ENCODE data around the gene SLC5A8. TPM values are rescaled to one million over a fixed set of nuclear protein-coding genes. Genes with fewer than 3 reads are reported as not detected.
A peak's percentile ranks its signal among the peaks of the same experiment; 100 is the strongest.
"Not testable (repeated sequence)": the region's sequence is repeated elsewhere in the genome, so short reads cannot be mapped to it uniquely, and the experiment has no call there.

Gene SLC5A8
- total and polyA plus RNA-seq, 4 donors, result 1.3 to 7.0 (median 3.6) TPM

DNA sequence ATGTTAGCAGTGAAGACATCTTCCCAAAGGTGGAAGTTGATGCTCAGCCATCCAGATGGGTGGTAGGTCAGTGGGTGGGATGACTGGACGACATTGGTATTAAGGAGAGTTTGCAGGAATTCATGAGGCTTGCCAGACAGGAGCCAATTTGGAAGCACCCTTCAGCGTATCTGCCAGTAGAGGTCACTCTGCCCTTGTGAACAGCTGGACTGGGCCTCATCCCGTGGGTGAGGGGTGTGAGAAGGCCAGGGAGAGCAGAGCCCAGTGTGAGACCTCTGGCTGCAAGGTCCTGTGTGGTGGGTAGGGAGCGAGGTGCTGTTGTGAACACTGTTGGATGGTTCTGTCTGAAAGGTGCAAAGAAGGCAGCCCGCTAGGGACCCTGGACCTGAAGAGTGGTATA lies 37.7 kb downstream of the SLC5A8 start:
- no peaks in the 10 kb centered on the region for H3K36me3 ChIP-seq (ENCODE audit: control insufficient read depth in 4 of 4, insufficient read depth in 4 of 4, low read length in 4 of 4)
- no peaks in the 10 kb centered on the region for H3K9me3 ChIP-seq (ENCODE audit: control insufficient read depth in 4 of 4, insufficient read depth in 3 of 4, low read length in 3 of 4)
- DNase-seq, result peak in 1 of 3 donors; percentile 1
- H3K27me3 ChIP-seq (ENCODE audit: control insufficient read depth in 3 of 3, insufficient read depth in 3 of 3, low read length in 2 of 3), result no peaks in the 10 kb centered on the region
- H3K27ac ChIP-seq (ENCODE audit: low read depth in 1 of 2, low read length in 1 of 2), result no peak overlapping the region
- H3K9ac ChIP-seq (ENCODE audit: insufficient read depth in 1 of 2, low read length in 2 of 2), result no peak overlapping the region
- TF ChIP-seq, protein P1, sequence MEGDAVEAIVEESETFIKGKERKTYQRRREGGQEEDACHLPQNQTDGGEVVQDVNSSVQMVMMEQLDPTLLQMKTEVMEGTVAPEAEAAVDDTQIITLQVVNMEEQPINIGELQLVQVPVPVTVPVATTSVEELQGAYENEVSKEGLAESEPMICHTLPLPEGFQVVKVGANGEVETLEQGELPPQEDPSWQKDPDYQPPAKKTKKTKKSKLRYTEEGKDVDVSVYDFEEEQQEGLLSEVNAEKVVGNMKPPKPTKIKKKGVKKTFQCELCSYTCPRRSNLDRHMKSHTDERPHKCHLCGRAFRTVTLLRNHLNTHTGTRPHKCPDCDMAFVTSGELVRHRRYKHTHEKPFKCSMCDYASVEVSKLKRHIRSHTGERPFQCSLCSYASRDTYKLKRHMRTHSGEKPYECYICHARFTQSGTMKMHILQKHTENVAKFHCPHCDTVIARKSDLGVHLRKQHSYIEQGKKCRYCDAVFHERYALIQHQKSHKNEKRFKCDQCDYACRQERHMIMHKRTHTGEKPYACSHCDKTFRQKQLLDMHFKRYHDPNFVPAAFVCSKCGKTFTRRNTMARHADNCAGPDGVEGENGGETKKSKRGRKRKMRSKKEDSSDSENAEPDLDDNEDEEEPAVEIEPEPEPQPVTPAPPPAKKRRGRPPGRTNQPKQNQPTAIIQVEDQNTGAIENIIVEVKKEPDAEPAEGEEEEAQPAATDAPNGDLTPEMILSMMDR (IDR thresholded peaks at IDR 0.05; ENCODE audit: control extremely low read depth, extremely low read depth), result no peak
- no peaks in the 10 kb centered on the region for H3K4me1 ChIP-seq (ENCODE audit: control insufficient read depth in 5 of 5, insufficient read depth in 5 of 5, low read length in 5 of 5)
- WGBS, 2 donors, result 43 to 46% methylated on average over 5 of the region's 5 CpGs
- no peak overlapping the region for H3K4me3 ChIP-seq
- ATAC-seq (ENCODE audit: insufficient read depth, low FRiP score), result no peak

GRCh38 chr12:101168001-101168400 lies 42.0 kb downstream of the SLC5A8 start:
- Histone ChIP-seq H3K4me1 (ENCODE audit: control insufficient read depth in 5 of 5, insufficient read depth in 5 of 5, low read length in 5 of 5) (no peaks in the 10 kb centered on the region), H3K4me3 (no peak overlapping the region), H3K27ac (ENCODE audit: low read depth in 1 of 2, low read length in 1 of 2) (no peak overlapping the region), H3K36me3 (ENCODE audit: control insufficient read depth in 4 of 4, insufficient read depth in 4 of 4, low read length in 4 of 4) (no peaks in the 10 kb centered on the region), H3K9me3 (ENCODE audit: control insufficient read depth in 4 of 4, insufficient read depth in 3 of 4, low read length in 3 of 4) (peaks cover 0 to 1% (median 0%) of the 10 kb centered on the region in 4 donors), H3K9ac (ENCODE audit: insufficient read depth in 1 of 2, low read length in 2 of 2) (no peak overlapping the region), H3K27me3 (ENCODE audit: control insufficient read depth in 3 of 3, insufficient read depth in 3 of 3, low read length in 2 of 3) (no peaks in the 10 kb centered on the region)
- TF ChIP-seq, protein P1 (IDR thresholded peaks at IDR 0.05; ENCODE audit: control extremely low read depth, extremely low read depth), result no peak
- ATAC-seq (ENCODE audit: insufficient read depth, low FRiP score) (no peak), DNase-seq (no peak)
- WGBS, 2 donors, result 91 to 94% methylated on average over 5 of the region's 5 CpGs

DNA sequence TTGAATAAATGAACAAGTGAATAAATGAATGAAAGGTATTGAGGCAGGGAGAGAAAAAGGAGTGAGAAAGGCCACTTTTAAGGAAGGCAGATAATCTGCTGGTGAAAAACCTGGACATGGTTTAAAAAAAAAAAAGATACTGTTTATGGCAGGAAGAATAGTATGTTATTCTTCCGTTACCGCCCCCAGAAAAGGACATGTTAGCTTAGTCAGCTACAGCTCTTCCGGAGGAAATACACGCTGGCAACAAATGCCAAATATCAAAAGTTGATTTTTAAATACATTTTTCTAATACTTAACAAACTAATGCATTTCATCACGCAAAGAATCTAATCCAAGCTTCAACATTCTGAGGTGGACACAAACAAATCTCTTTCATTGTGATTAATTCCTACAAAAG lies 43.2 kb downstream of the SLC5A8 start:
- H3K27ac ChIP-seq (ENCODE audit: low read depth in 1 of 2, low read length in 1 of 2), result no peak overlapping the region
- H3K9me3 ChIP-seq (ENCODE audit: control insufficient read depth in 4 of 4, insufficient read depth in 3 of 4, low read length in 3 of 4), result peaks cover 0 to 1% (median 0%) of the 10 kb centered on the region in 4 donors
- no peak overlapping the region for H3K4me3 ChIP-seq
- no peaks in the 10 kb centered on the region for H3K4me1 ChIP-seq (ENCODE audit: control insufficient read depth in 5 of 5, insufficient read depth in 5 of 5, low read length in 5 of 5)
- no peak overlapping the region for H3K9ac ChIP-seq (ENCODE audit: insufficient read depth in 1 of 2, low read length in 2 of 2)
- no peaks in the 10 kb centered on the region for H3K36me3 ChIP-seq (ENCODE audit: control insufficient read depth in 4 of 4, insufficient read depth in 4 of 4, low read length in 4 of 4)
- no peaks in the 10 kb centered on the region for H3K27me3 ChIP-seq (ENCODE audit: control insufficient read depth in 3 of 3, insufficient read depth in 3 of 3, low read length in 2 of 3)
- TF ChIP-seq, protein P1 (IDR thresholded peaks at IDR 0.05; ENCODE audit: control extremely low read depth, extremely low read depth), result no peak
- DNase-seq (no peak), ATAC-seq (ENCODE audit: insufficient read depth, low FRiP score) (no peak)
- 59 to 80% methylated on average over 5 of the region's 5 CpGs for WGBS, 2 donors

GRCh38 chr12:101165319-101165718 lies 44.7 kb downstream of the SLC5A8 start:
- no peaks in the 10 kb centered on the region for H3K36me3 ChIP-seq (ENCODE audit: control insufficient read depth in 4 of 4, insufficient read depth in 4 of 4, low read length in 4 of 4)
- H3K9me3 ChIP-seq (ENCODE audit: control insufficient read depth in 4 of 4, insufficient read depth in 3 of 4, low read length in 3 of 4), result peaks cover 0 to 1% (median 0%) of the 10 kb centered on the region in 4 donors
- DNase-seq (no peak), ATAC-seq (ENCODE audit: insufficient read depth, low FRiP score) (no peak)
- H3K9ac ChIP-seq (ENCODE audit: insufficient read depth in 1 of 2, low read length in 2 of 2), result no peak overlapping the region
- H3K4me1 ChIP-seq (ENCODE audit: control insufficient read depth in 5 of 5, insufficient read depth in 5 of 5, low read length in 5 of 5), result no peaks in the 10 kb centered on the region
- no peak overlapping the region for H3K27ac ChIP-seq (ENCODE audit: low read depth in 1 of 2, low read length in 1 of 2)
- H3K4me3 ChIP-seq, result no peak overlapping the region
- TF ChIP-seq, protein P1 (IDR thresholded peaks at IDR 0.05; ENCODE audit: control extremely low read depth, extremely low read depth), result no peak
- 77 to 79% methylated on average over 4 of the region's 4 CpGs for WGBS, 2 donors
- H3K27me3 ChIP-seq (ENCODE audit: control insufficient read depth in 3 of 3, insufficient read depth in 3 of 3, low read length in 2 of 3), result no peaks in the 10 kb centered on the region

- WGBS, 2 donors, result 90 to 91% methylated on average over 34 to 35 of the region's 35 CpGs
- H3K4me1 ChIP-seq (ENCODE audit: control insufficient read depth in 5 of 5, insufficient read depth in 5 of 5, low read length in 5 of 5); DNase-seq: not testable (repeated sequence)
These were observed 64.1 kb downstream of the SLC5A8 start for GRCh38 chr12:101145777-101146431.

More at GRCh38 chr12:101145777-101146431, 64.1 kb downstream of the SLC5A8 start:
- H3K36me3 ChIP-seq (ENCODE audit: control insufficient read depth in 4 of 4, insufficient read depth in 4 of 4, low read length in 4 of 4); H3K4me3 ChIP-seq; H3K27ac ChIP-seq (ENCODE audit: low read depth in 1 of 2, low read length in 1 of 2); H3K27me3 ChIP-seq (ENCODE audit: control insufficient read depth in 3 of 3, insufficient read depth in 3 of 3, low read length in 2 of 3); H3K9ac ChIP-seq (ENCODE audit: insufficient read depth in 1 of 2, low read length in 2 of 2); H3K9me3 ChIP-seq (ENCODE audit: control insufficient read depth in 4 of 4, insufficient read depth in 3 of 4, low read length in 3 of 4); ATAC-seq (ENCODE audit: insufficient read depth, low FRiP score): not testable (repeated sequence)
